Vagina (tissue), 2 donors: Measurements from ENCODE around the gene CWC22. TPM values are rescaled to one million over a fixed set of nuclear protein-coding genes. Genes with fewer than 3 reads are reported as not detected.
A peak's percentile ranks its signal among the peaks of the same experiment; 100 is the strongest.
"Not testable (repeated sequence)": the region's sequence is repeated elsewhere in the genome, so short reads cannot be mapped to it uniquely, and the experiment has no call there.

Experiments
- DNase-seq, 2 donors: peaks; one replicate each; pipeline ENCODE4 v3.0.0-alpha.2; 2017; ENCODE audit errors: extremely low spot score in 2 of 2
- H3K27ac ChIP-seq: fragments of 200-600 bp; sonication (generic); one replicate; pipeline ENCODE4 v1.5.1; 2019
- H3K27me3 ChIP-seq: fragments of 200-600 bp; sonication (generic); one replicate; pipeline ENCODE4 v1.5.1; 2019
- H3K36me3 ChIP-seq, 2 donors: fragments of 200-600 bp; sonication (generic); one replicate each; pipeline ENCODE4 v1.5.1; 2017 to 2019
- H3K4me1 ChIP-seq: fragments of 200-600 bp; sonication (generic); one replicate; pipeline ENCODE4 v1.5.1; 2019
- H3K4me3 ChIP-seq, 2 donors: fragments of 200-600 bp; sonication (generic); 1 replicate in 1 of 2; 2 replicates in 1 of 2; pipeline ENCODE4 v1.5.1; 2016 to 2019
- H3K9me3 ChIP-seq: fragments of 200-600 bp; sonication (generic); one replicate; pipeline ENCODE4 v1.5.1; 2019
- POLR2A ChIP-seq, 2 donors: fragments of 450-650 bp; IDR thresholded peaks; one replicate each; pipeline ENCODE4 v1.6.1; 2017; ENCODE audit warnings: antibody characterized with exemption in 2 of 2, mild to moderate bottlenecking in 2 of 2, moderate library complexity in 2 of 2
- POLR2AphosphoS5 ChIP-seq, 2 donors: sonication (generic); formaldehyde crosslinking; IDR thresholded peaks; one replicate each; pipeline ENCODE4 v1.9.0; 2017; ENCODE audit warnings: antibody characterized with exemption in 2 of 2, mild to moderate bottlenecking in 2 of 2, low read depth in 1 of 2; ENCODE audit not compliant: insufficient read depth in 1 of 2
- intact Hi-C: fragments of 100-400 bp; cut with DNase I; formaldehyde crosslinking; loops from one replicate; pipeline ENCODE4 v1.15.1; 2023
- total RNA-seq: library from RNA; depleted of rRNA; stranded (reverse); fragments of >200 nt; gene quantifications from one replicate; pipeline ENCODE4 v1.2.3, GENCODE V29; 2016
- TF ChIP-seq, protein P1 (sequence below), 3 experiments: fragments of 450-650 bp in 2 of 3; fragments of 200-600 bp in 1 of 3; sonication (generic) in 1 of 3; IDR thresholded peaks; one replicate each; pipeline ENCODE4 v1.5.1; 2017 to 2019; ENCODE audit warnings: antibody characterized with exemption in 3 of 3, mild to moderate bottlenecking in 2 of 3, moderate library complexity in 2 of 3

CWC22 gene
- total RNA-seq, 1 donor from 2014 or later, result 17.2 TPM

DNA sequence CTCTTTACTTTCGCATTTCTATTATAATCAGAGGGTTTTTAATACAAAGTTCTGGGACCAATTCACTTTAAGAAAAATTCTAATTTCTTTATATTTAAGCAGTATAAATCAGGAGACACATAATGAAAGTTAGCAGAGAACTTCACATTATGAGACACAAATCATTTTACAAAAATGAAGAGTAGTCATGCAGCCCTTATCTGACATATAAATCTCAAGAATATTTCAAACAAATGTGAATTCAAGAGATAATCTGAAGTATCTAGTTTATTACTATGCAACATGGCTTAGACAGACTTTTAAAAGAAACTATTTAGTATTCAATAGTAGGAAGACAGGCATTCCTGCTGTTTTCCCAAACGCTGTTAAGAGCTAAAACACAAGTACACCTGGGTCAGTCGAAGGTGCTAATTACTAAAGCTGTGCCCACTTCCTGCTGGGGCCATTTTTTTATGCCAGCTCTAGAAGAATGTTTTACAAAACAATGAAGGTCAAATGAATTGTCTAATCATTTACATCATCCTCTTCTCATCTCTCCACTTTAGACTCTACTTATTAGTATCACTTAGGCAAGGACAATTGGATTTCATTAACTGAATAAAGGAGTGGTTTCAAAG, 40.2 kb downstream of the CWC22 start:
- no peak for DNase-seq
- Histone ChIP-seq H3K36me3 (peaks cover 0 to 31% of the 10 kb centered on the region in 2 donors), H3K27me3 (no peaks in the 10 kb centered on the region), H3K27ac (no peak overlapping the region), H3K4me1 (no peaks in the 10 kb centered on the region), H3K4me3 (no peak overlapping the region), H3K9me3 (no peaks in the 10 kb centered on the region)
- intact Hi-C loops, result no loop called here
- TF ChIP-seq POLR2AphosphoS5 (IDR thresholded peaks at IDR 0.05; ENCODE audit: insufficient read depth in 1 of 2, low read depth in 1 of 2), result no peak
- TF ChIP-seq, protein P1, sequence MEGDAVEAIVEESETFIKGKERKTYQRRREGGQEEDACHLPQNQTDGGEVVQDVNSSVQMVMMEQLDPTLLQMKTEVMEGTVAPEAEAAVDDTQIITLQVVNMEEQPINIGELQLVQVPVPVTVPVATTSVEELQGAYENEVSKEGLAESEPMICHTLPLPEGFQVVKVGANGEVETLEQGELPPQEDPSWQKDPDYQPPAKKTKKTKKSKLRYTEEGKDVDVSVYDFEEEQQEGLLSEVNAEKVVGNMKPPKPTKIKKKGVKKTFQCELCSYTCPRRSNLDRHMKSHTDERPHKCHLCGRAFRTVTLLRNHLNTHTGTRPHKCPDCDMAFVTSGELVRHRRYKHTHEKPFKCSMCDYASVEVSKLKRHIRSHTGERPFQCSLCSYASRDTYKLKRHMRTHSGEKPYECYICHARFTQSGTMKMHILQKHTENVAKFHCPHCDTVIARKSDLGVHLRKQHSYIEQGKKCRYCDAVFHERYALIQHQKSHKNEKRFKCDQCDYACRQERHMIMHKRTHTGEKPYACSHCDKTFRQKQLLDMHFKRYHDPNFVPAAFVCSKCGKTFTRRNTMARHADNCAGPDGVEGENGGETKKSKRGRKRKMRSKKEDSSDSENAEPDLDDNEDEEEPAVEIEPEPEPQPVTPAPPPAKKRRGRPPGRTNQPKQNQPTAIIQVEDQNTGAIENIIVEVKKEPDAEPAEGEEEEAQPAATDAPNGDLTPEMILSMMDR (IDR thresholded peaks at IDR 0.05), result no peak
- TF ChIP-seq POLR2A (IDR thresholded peaks at IDR 0.05), result no peak

DNA sequence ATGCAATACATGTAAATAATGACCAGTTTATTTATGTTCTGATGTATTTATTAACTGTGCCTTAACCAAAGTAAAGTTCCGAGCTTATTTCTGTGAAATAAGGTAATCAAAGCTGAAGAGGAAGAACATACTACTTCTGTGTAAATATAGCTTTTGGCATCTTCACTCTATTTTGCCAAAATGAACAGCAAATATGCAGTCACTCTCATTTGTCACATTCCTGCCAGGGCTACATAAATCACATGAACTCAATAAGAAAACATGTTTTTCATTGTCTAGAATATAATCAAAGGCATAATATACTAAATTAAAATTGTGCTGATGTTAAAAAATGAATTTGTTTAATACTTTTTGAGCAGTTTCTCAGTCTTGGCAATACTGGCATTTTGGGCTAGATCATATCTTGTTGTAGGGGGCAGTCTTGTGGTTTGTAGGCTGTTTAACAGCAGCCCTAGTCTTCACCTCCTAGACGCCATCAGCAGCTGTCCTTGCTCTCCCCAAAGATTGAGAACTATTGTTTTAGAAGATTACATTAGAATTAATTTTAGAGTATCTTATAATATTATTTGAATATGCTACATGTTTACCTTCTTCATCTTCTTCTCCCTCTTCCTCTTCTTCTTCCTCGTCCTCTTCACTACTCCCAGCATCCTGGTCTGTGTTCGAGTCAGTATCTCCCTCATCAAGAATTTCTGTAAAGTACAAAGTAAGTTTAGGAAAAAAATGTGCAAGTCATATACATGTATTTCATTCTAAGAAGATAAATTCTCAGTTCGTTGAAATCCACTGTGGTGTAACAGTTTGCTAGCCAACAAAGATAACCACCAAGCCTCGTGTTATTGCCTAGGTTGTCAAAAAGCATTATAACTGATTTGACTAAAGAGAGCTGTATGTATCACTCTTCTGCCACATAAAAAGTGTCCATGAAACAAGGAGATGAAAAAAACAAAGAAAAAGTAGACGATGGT, 41.5 kb downstream of the CWC22 start:
- TF ChIP-seq, protein P1 (IDR thresholded peaks at IDR 0.05), result no peak
- TF ChIP-seq POLR2AphosphoS5 (IDR thresholded peaks at IDR 0.05; ENCODE audit: insufficient read depth in 1 of 2, low read depth in 1 of 2) (no peak), POLR2A (IDR thresholded peaks at IDR 0.05) (no peak)
- intact Hi-C loops, result no loop called here
- Histone ChIP-seq H3K4me3 (no peak overlapping the region), H3K27me3 (no peaks in the 10 kb centered on the region), H3K4me1 (no peaks in the 10 kb centered on the region), H3K9me3 (no peaks in the 10 kb centered on the region), H3K36me3 (peaks cover 3 to 31% of the 10 kb centered on the region in 2 donors), H3K27ac (no peak overlapping the region)
- no peak for DNase-seq

DNA sequence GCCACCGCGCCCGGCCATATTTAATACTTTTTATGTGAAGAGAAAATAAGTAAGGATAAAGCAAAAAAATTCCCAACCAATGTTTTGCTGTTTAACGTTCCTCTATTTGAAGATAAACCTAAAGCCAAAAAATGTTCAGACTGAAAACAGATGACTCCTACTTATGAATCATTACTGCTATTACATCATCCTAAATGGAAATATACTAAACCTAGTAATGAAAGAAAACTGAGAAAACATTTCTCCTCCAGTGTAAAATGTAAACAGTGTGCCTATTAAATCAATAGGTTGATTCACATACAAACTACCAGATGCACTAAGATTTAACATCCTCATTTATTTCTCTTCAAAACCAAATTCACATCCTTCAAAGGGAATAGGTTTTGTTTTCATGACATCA, 43.5 kb downstream of the CWC22 start:
- no peaks in the 10 kb centered on the region for H3K9me3 ChIP-seq
- H3K4me1 ChIP-seq, result no peaks in the 10 kb centered on the region
- TF ChIP-seq POLR2A (IDR thresholded peaks at IDR 0.05), result no peak
- no peak for TF ChIP-seq POLR2AphosphoS5 (IDR thresholded peaks at IDR 0.05; ENCODE audit: insufficient read depth in 1 of 2, low read depth in 1 of 2)
- TF ChIP-seq, protein P1 (IDR thresholded peaks at IDR 0.05), result no peak
- DNase-seq, result no peak
- H3K27me3 ChIP-seq, result no peaks in the 10 kb centered on the region
- no peak overlapping the region for H3K4me3 ChIP-seq
- peaks cover 3 to 31% of the 10 kb centered on the region in 2 donors for H3K36me3 ChIP-seq
- intact Hi-C loops, result no loop called here
- H3K27ac ChIP-seq, result peak overlapping the region; percentile 33

DNA sequence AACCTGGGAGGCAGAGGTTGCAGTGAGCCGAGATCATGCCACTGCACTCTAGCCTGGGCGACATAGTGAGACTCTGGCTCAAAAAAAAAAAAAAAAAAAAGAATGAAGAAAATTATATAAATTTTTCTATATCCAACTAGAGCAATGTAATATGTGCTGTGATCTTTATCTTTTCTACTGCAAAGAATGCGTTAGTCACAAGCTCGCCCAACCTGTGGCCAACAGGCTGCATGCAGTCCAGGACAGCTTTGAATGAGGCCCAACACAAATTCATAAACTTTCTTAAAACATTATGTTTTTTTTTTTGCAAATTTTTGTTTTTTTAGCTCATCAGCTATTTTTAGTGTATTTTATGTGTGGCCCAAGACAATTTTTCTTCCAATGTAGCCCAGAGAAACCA, 48.8 kb downstream of the CWC22 start:
- H3K27me3 ChIP-seq, DNase-seq, H3K4me3 ChIP-seq, H3K27ac ChIP-seq, H3K4me1 ChIP-seq, intact Hi-C loops, H3K9me3 ChIP-seq: not testable (repeated sequence)
- H3K36me3 ChIP-seq, result peaks cover 3 to 24% of the 10 kb centered on the region in 2 donors

DNA sequence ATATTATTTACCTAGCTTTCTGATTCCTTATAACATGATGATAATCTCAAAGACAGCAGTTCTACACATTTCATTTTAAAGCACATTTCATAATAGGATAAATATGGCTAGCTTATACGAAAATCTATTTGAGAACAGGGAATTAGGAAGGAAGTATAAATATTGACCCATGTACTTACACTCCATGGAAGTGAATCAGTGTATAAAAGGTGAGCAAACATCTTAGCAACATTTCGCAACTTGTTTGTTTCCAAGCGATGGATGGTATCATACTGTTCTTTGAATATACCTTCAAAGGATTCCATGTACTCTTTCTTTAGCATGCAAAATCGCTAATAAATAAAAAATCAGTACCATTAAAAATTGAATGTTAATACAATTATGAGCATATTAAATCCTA, 53.1 kb downstream of the CWC22 start:
- no peak for DNase-seq
- peaks cover 0 to 53% of the 10 kb centered on the region in 2 donors for H3K36me3 ChIP-seq
- no peaks in the 10 kb centered on the region for H3K4me1 ChIP-seq
- intact Hi-C loops, result no loop called here
- no peak overlapping the region for H3K27ac ChIP-seq
- no peak overlapping the region for H3K4me3 ChIP-seq
- no peaks in the 10 kb centered on the region for H3K27me3 ChIP-seq
- H3K9me3 ChIP-seq, result no peaks in the 10 kb centered on the region
- TF ChIP-seq POLR2A (IDR thresholded peaks at IDR 0.05) (no peak), POLR2AphosphoS5 (IDR thresholded peaks at IDR 0.05; ENCODE audit: insufficient read depth in 1 of 2, low read depth in 1 of 2) (no peak)
- TF ChIP-seq, protein P1 (IDR thresholded peaks at IDR 0.05), result no peak
